ENCODE results near the gene MICB.

MICB gene

DNA sequence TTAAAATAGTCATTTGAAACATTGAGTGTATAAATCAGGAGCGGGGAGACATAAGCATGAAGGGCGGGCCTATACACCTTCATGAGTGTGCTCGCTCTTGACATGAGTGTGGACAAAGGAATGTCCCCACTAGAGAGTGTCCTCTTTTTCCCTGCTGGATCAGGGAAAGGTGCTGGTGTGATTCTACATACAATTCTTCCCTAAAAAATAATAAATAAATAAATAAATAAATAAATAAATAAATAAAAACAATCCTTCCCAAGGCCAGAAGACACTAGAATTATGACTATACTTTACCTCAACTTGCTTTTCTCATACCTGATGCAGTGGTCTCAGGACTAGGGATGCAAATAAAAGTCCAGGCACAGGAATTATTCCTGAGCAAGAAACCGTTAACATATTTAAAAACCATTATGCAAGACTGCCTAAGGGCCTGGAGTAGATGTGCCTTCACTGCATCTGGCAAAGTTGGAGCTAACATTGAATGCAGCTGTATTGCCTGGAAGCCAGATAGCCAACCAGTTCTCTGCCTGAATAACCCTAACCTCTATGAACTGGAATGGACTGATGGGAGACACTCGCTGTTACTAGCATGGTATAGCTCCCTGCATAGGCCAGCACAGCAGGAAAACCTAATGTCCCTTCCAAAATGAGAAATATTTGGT lies 37.5 kb upstream of the MICB start:
- Histone ChIP-seq H3K9me3 (ENCODE audit: control insufficient read depth, insufficient read depth, low read depth, low read length) (no peaks in the 10 kb centered on the region), H3K36me3 (ENCODE audit: control insufficient read depth in 2 of 2, insufficient read depth in 1 of 2, low read length in 2 of 2) (no peaks in the 10 kb centered on the region), H3K4me1 (ENCODE audit: control insufficient read depth, insufficient read depth, low read length) (no peaks in the 10 kb centered on the region), H3K4me3 (ENCODE audit: low read depth, low read length) (no peak overlapping the region), H3K27ac (ENCODE audit: extremely low read depth, low read depth, low read length) (no peak overlapping the region)
- ChIA-PET POLR2A (no interaction called here), CTCF (interaction anchor here (0.7 to 2.0 kb wide), 2 partner anchors 21 to 33 kb away, joined by 3 to 6 read pairs; no protein-coding TSS in a partner anchor)
- TF ChIP-seq ZBTB8A (tag by site-specific recombination; IDR thresholded peaks at IDR 0.05) (peak; percentile 50), ZNF274 (IDR thresholded peaks at IDR 0.05; ENCODE audit: low read length) (no peak), ZNF274 (tag by site-specific recombination; IDR thresholded peaks at IDR 0.05; ENCODE audit: borderline replicate concordance) (no peak), ZNF426 (tag by site-specific recombination; IDR thresholded peaks at IDR 0.05) (peak; percentile 62), ZNF558 (tag by site-specific recombination; IDR thresholded peaks at IDR 0.05) (0 out of 2 replicates have a peak, but pooled peaks have one; percentile 37), GLI4 (tag by site-specific recombination; IDR thresholded peaks at IDR 0.05) (no peak), ZNF560 (tag by site-specific recombination; IDR thresholded peaks at IDR 0.05; ENCODE audit: borderline replicate concordance) (peak; percentile 52; the same call in 1 of the 2 replicates), ZNF510 (tag by site-specific recombination; IDR thresholded peaks at IDR 0.05; ENCODE audit: insufficient replicate concordance) (peak; percentile 37), KLF16 (tag by site-specific recombination; IDR thresholded peaks at IDR 0.05) (no peak), ZNF623 (tag by site-specific recombination; IDR thresholded peaks at IDR 0.05) (peak; percentile 50), ZNF664 (tag by site-specific recombination; IDR thresholded peaks at IDR 0.05) (0 out of 2 replicates have a peak, but pooled peaks have one; percentile 9), KLF10 (tag by site-specific recombination; IDR thresholded peaks at IDR 0.05) (no peak), ZXDB (tag by site-specific recombination; IDR thresholded peaks at IDR 0.05) (0 out of 2 replicates have a peak, but pooled peaks have one; percentile 23), KLF9 (tag by site-specific recombination; IDR thresholded peaks at IDR 0.05; ENCODE audit: low read depth) (no peak), GLIS2 (tag by site-specific recombination; IDR thresholded peaks at IDR 0.05) (no peak), GLI2 (tag by site-specific recombination; IDR thresholded peaks at IDR 0.05; ENCODE audit: borderline replicate concordance, low read depth) (no peak; the same call in 1 of the 2 replicates), ZBTB7A (tag by site-specific recombination; IDR thresholded peaks at IDR 0.05; ENCODE audit: low read depth) (no peak)
- TF ChIP-seq, protein P1, sequence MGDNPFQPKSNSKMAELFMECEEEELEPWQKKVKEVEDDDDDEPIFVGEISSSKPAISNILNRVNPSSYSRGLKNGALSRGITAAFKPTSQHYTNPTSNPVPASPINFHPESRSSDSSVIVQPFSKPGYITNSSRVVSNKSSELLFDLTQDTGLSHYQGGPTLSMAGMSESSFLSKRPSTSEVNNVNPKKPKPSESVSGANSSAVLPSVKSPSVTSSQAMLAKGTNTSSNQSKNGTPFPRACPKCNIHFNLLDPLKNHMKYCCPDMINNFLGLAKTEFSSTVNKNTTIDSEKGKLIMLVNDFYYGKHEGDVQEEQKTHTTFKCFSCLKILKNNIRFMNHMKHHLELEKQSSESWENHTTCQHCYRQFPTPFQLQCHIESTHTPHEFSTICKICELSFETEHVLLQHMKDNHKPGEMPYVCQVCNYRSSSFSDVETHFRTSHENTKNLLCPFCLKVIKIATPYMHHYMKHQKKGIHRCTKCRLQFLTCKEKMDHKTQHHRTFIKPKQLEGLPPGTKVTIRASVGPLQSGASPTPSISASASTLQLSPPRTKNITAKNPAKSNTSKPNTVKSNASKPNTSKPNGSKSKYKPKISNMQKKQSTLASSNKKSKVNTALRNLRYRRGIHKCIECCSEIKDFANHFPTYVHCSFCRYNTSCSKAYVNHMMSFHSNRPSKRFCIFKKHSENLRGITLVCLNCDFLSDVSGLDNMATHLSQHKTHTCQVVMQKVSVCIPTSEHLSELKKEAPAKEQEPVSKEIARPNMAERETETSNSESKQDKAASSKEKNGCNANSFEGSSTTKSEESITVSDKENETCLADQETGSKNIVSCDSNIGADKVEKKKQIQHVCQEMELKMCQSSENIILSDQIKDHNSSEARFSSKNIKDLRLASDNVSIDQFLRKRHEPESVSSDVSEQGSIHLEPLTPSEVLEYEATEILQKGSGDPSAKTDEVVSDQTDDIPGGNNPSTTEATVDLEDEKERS (tag by site-specific recombination; IDR thresholded peaks at IDR 0.05) = no peak
- TF ChIP-seq, protein P2, sequence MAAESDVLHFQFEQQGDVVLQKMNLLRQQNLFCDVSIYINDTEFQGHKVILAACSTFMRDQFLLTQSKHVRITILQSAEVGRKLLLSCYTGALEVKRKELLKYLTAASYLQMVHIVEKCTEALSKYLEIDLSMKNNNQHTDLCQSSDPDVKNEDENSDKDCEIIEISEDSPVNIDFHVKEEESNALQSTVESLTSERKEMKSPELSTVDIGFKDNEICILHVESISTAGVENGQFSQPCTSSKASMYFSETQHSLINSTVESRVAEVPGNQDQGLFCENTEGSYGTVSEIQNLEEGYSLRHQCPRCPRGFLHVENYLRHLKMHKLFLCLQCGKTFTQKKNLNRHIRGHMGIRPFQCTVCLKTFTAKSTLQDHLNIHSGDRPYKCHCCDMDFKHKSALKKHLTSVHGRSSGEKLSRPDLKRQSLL (tag by site-specific recombination; IDR thresholded peaks at IDR 0.05) = no peak
- TF ChIP-seq, protein P3, sequence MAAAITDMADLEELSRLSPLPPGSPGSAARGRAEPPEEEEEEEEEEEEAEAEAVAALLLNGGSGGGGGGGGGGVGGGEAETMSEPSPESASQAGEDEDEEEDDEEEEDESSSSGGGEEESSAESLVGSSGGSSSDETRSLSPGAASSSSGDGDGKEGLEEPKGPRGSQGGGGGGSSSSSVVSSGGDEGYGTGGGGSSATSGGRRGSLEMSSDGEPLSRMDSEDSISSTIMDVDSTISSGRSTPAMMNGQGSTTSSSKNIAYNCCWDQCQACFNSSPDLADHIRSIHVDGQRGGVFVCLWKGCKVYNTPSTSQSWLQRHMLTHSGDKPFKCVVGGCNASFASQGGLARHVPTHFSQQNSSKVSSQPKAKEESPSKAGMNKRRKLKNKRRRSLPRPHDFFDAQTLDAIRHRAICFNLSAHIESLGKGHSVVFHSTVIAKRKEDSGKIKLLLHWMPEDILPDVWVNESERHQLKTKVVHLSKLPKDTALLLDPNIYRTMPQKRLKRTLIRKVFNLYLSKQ (tag by site-specific recombination; IDR thresholded peaks at IDR 0.05; ENCODE audit: borderline replicate concordance) = no peak
- TF ChIP-seq, protein P4, sequence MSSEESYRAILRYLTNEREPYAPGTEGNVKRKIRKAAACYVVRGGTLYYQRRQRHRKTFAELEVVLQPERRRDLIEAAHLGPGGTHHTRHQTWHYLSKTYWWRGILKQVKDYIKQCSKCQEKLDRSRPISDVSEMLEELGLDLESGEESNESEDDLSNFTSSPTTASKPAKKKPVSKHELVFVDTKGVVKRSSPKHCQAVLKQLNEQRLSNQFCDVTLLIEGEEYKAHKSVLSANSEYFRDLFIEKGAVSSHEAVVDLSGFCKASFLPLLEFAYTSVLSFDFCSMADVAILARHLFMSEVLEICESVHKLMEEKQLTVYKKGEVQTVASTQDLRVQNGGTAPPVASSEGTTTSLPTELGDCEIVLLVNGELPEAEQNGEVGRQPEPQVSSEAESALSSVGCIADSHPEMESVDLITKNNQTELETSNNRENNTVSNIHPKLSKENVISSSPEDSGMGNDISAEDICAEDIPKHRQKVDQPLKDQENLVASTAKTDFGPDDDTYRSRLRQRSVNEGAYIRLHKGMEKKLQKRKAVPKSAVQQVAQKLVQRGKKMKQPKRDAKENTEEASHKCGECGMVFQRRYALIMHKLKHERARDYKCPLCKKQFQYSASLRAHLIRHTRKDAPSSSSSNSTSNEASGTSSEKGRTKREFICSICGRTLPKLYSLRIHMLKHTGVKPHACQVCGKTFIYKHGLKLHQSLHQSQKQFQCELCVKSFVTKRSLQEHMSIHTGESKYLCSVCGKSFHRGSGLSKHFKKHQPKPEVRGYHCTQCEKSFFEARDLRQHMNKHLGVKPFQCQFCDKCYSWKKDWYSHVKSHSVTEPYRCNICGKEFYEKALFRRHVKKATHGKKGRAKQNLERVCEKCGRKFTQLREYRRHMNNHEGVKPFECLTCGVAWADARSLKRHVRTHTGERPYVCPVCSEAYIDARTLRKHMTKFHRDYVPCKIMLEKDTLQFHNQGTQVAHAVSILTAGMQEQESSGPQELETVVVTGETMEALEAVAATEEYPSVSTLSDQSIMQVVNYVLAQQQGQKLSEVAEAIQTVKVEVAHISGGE (tag by site-specific recombination; conservative IDR thresholded peaks at IDR 0.05; ENCODE audit: low read depth) = peak; percentile 54; the same call in 1 of the 2 replicates
- TF ChIP-seq, protein P5, sequence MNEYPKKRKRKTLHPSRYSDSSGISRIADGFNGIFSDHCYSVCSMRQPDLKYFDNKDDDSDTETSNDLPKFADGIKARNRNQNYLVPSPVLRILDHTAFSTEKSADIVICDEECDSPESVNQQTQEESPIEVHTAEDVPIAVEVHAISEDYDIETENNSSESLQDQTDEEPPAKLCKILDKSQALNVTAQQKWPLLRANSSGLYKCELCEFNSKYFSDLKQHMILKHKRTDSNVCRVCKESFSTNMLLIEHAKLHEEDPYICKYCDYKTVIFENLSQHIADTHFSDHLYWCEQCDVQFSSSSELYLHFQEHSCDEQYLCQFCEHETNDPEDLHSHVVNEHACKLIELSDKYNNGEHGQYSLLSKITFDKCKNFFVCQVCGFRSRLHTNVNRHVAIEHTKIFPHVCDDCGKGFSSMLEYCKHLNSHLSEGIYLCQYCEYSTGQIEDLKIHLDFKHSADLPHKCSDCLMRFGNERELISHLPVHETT (tag by site-specific recombination; IDR thresholded peaks at IDR 0.05) = no peak
- TF ChIP-seq, protein P6, sequence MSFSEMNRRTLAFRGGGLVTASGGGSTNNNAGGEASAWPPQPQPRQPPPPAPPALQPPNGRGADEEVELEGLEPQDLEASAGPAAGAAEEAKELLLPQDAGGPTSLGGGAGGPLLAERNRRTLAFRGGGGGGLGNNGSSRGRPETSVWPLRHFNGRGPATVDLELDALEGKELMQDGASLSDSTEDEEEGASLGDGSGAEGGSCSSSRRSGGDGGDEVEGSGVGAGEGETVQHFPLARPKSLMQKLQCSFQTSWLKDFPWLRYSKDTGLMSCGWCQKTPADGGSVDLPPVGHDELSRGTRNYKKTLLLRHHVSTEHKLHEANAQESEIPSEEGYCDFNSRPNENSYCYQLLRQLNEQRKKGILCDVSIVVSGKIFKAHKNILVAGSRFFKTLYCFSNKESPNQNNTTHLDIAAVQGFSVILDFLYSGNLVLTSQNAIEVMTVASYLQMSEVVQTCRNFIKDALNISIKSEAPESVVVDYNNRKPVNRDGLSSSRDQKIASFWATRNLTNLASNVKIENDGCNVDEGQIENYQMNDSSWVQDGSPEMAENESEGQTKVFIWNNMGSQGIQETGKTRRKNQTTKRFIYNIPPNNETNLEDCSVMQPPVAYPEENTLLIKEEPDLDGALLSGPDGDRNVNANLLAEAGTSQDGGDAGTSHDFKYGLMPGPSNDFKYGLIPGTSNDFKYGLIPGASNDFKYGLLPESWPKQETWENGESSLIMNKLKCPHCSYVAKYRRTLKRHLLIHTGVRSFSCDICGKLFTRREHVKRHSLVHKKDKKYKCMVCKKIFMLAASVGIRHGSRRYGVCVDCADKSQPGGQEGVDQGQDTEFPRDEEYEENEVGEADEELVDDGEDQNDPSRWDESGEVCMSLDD (tag by site-specific recombination; IDR thresholded peaks at IDR 0.05) = no peak
